Activated T-helper 9 cell treated with anti-CD3 and anti-CD28 coated beads, Interleukin-2, amount 50 U/mL, for 16 hours (primary cell): Measurements from ENCODE around the gene C6orf89.
A peak's percentile ranks its signal among the peaks of the same experiment; 100 is the strongest.
"Not testable (repeated sequence)": the region's sequence is repeated elsewhere in the genome, so short reads cannot be mapped to it uniquely, and the experiment has no call there.

Experiments
- DNase-seq: peaks from one replicate; pipeline ENCODE4 v3.0.0-alpha.2; 2020; ENCODE audit warnings: low read depth

The C6orf89 gene

DNA sequence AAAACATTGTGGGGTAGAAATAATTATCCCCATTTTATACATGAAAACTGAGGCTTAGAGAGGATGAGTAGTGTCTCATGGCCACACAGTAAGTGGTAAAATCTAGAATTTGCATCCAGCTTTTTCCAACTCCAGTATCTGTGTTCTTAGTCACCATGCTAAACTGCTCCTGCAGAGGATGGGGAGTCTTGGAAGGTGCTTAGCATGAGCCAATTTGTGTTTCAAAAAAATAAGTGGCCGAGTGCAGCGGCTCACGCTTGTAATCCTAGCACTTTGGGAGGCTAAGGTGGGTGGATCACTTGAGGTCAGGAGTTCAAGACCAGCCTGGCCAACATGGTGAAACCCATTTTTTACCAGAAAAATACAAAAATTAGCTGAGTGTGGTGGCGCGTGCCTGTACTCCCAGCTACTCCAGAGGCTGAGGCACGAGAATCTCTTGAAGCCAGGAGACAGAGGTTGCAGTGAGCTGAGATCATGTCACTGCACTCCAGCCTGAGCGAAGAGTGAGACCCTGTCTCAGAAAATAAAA is 2.4 kb downstream of the C6orf89 start:
- DNase-seq: no peak

DNA sequence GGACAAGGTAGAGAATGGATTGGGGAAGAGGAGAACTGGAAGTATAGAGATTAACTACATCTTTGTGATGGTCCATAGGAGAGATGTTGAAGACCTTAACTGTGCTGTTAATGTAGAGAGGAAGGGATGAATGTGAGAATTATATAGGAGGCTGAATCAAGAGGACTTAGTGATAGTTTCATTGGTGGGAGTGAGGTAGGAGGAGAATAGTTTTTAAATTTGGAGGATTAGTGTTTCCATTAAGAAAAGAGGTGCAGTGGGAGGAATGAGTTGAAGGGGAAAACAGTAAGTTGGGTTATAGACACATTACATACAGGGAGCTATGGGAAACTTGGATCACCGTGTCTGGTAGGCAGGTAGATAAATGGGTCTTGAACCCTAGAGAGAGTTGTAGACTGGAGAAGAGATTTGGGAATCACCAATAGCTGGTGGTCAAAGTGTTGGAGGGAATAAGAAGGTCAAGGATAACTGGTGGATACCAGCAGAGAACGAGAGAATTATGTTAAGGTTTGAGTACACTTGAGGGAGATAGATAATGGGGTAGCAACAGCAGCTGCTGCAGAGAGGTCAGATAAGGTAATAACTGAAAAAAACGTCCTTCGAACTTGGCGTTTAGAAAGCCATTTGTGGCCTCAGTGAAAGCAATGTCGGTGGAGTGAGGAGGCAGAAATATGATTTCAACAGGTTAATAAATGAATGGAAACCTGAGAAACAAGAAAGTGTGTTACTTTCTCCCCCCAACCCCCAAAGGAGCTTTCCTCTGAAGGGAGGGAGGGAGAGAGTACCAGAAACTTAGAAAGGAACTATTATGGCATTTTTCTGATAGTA is 3.1 kb downstream of the C6orf89 start:
- DNase-seq: no peak

DNA sequence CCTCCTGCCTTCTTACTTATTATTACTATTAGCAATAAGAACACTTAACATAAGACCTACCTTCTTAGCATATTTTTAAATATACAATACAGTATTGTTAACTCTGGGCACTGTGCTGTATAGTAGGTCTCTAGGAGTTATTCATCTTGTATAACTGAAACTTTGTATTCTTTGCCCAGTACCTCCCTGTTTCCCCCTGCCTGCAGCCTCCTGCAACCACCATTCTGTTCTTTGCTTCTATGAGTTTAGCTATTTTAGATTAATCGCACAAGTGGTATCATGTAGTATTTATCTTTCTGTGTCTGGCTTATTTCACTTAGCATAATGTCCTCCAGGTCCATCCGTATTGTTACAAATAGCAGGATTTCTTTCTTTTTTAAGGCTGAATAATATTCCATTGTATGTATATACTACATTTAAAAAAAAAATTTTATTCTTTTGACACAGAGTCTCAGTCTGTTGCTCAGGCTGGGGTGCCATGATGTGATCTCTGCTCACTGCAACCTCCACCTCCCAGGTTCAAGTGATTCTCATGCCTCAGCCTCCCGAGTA is 4.4 kb downstream of the C6orf89 start:
- DNase-seq: no peak

DNA sequence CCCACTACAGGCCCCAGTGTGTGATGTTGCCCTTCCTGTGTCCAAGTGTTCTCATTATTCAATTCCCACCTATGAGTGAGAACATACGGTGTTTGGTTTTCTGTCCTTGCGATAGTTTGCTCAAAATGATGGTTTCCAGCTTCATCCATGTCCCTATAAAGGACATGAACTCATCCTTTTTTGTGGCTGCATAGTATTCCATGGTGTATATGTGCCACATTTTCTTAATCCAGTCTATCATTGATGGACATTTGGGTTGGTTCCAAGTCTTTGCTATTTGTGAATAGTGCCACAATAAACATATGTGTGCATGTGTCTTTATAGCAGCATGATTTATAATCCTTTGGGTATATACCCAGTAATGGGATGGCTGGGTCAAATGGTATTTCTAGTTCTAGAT is 5.4 kb downstream of the C6orf89 start:
- not testable (repeated sequence) for DNase-seq

DNA sequence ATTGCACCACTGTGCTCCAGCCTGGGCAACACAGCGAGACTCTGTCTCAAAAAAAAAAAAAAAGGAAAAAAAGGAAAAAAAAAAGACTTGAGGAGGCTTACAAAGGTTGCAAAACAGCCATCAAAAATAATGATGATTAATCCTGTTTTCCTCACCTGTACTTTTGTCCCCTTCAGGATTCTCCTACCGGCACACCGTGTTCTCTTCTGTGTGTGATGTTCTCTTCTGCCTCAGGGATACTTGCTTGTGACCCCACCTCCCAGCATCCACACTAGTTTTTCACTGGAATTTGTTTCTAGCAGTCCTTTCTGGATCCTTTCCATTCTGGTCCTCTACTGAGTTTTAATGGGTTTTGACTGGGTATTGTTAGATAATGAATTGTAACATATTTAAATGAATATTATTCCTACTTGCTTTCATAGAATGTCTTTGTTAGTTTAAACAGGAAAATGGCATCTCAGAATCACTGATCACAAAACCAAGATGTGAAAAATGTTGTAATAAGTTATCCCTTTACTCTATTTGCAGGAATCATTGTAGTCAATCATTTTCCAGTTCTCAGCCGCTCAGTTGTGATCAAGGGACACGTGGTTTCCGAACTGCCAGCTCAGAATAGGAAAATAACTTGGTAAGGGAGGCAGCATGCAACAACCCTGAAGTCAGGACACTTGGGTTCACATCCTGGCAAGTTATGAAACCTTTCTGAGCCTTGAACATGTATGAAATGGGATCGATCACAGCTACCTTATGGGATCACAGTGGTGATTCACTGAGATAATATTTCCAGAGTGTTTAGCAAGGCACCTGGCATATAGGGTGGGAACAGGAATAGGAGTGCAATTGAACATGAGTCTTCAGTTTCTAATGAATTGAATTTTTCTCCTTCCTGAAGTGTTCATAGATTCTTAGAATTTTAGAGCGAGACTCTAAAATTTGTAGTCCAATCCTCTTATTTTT is 8.5 kb downstream of the C6orf89 start:
- no peak for DNase-seq

DNA sequence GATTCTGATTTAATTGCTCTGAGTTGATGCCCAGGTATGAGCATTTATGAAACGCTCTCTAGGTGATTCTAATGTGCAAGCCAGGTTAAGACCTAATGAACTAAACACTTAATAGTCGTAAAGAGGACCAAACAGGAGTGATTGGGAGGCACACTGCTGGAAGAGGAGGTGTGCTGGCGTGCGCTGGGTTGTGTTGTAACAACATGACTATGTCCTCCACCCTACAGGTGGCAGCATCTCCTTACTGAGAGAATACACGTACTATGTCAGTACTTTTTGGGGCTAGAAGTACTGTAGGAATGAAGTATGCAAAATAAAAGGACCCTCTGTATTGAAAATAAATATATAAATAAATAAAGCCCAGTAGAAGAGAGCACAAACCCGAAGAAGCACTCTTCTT is 11.9 kb downstream of the C6orf89 start:
- DNase-seq: no peak

DNA sequence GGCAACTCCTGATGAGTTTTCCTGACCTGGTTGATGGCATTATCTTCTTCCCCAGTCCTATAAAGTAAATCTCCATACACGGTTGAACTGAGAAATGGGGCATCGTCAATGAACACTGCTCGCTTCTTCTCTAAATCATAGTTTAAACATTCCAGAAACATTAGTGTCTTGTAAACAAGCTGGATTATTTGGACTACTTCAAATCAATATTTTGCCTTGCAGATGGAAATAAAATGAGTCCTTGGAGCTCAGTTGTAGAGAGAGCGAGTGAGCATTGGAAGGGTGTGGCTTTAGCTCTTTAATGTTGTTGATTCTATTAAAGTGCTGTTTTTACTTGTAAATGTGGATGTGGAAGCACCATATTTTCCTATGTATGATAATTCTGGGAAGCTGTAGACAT is 18.4 kb downstream of the C6orf89 start:
- DNase-seq: no peak

DNA sequence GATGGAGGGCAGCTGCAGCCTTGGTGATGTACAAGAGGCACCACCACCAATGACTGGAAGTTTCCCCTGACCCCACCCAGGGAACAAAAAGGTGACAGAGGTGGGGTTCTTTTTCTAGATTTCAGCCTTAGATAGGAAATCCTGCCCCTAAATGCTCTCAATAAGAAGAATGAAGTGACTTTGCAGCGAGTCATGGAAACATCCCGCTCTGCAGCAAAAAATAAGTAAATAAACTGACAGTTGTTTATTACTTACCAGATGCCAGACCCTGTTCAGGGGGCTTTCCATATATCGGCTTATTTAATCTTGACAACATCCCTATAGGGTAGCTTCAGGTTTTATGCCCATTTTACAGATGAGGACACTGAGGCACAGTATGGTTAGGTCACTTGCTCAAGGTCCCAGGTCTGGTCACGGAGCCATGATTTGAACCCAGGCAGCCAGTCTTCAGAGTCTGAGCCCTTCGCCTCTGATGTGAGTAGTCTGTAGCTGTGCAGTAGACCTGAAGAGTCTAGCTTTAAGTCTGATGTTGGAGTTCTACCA is 19.2 kb downstream of the C6orf89 start:
- DNase-seq: no peak

DNA sequence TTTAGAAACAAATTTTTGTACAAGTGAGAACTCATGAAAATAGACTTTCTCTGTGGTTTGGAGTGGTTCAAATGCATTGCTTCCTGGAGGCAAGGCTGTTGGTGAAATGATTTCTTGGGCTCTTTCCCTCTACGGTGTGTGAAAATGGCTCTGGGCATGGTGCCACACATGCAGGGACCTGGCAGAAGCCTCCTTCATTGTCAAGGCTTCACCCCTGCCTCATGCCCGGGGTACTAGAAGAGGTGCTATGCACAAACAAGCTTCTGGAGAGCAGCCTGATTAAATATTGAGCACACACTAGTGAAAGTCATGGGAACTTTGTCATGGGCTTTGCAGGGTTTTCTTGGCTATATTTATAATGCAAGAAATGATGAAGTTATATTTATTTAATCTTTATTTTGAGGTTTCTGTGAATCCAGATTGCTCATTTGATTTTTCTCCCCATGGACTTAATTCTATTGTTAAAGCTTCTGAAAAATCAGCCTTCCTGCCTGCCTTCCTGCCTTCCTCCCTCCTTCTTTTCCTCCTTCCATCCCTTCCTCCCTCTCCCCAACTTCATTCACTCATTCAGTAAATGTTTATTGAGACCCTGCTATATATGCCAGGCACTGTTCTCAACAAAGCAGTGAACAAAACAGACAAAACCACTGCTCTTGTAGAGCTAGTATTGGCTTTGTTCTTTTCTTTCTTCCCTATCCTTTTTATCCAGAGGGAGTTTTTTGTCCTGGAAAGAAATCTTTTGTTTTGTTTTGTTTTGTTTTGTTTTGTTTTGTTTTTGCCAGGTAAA is 21.0 kb downstream of the C6orf89 start:
- DNase-seq: no peak

DNA sequence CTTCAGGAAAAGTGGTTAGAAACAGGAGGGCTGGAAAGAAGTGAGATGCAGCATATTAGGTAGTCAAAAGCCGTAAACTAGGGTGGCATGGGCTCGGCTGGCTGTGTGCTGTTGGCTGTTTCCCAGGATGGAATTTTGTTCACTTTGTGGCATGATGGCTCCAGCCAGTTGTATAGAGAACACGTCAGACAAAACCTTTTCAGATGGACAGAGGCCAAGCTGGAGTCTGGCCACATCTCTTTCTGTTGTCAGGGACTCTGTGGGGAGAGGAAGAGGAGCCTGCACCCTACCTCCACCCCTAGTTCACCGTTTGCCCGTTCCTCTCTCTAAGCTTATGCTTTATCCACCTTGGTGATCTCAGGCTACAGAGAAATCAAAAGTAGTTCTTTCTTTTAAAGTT is 22.0 kb downstream of the C6orf89 start:
- no peak for DNase-seq

DNA sequence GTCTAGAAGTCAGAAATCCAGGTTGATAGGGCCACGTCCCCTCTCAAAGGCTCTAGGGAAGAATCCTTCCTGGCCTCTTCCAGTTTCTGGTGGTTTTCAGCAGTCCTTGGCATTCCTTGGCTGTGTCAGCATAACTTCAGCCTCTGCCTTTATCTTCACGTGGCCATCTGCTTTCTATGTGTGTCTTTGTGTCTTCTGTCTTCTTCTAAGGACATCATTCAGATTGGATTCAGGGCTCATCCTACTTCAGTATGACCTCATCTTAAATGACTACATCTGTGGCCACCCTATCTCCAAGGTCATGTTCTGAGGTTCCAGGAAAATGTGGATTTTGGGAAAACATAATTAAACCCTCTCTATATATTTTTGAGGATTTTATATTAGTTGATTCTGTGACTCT is 23.0 kb downstream of the C6orf89 start:
- no peak for DNase-seq

DNA sequence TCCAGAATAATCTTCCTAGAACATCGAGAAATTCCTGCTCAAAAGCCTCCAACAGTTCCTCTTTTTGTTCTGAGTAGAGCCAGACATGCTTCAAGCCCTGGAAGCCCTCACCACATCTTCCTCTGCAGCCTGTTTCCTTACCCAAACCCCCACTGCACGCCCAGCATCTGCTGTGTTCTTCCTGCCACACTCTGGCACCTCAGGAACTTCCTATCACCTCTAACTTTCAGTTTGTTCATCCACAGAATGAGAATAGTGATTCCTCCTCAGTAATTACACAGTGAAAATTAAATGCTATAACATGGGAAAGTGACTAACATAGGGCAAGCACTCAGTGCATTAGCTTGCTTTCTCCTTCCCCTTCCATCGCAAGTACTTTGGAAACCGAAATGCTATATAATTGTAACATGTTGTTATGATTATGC is 26.3 kb downstream of the C6orf89 start:
- peak; percentile 3 for DNase-seq

DNA sequence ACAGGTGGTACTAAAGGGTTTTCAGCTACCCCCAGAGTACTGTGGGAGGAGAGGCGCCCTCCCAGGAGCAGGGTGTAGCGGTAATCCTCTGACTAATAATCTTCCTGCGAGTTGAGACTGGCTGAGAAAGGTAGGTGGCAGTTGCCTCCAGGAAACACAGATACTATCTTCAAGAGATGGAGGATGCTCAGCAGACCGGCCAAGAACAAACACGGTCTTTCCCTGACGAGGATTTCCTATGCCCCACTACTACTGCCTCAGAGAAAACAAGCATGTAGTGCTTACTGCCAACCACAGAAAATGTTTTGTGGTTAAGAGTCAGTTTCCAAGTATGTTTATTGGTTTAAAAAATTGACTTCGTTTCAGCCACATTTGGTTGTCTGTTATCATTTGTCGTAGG is 26.8 kb downstream of the C6orf89 start:
- peak; percentile 38 for DNase-seq

DNA sequence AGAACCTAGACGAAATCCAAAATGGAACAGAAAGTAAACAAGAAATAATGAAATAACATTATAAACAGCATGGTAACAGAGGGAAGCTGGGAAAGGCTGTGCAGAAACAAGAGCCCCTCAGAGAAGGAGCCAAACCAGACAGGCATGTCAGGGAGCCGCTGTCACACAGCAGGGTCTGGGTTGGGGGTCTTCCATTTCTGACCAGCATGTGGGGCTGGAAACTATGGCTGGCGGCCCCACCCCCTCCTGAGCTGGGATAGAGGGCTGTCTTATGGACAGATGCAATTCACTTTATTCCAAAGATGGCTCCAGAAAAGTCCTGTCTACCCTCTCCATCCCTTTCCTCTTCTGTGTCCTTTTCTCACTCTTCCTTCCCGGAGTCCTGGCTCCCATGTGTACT is 27.3 kb downstream of the C6orf89 start:
- no peak for DNase-seq

DNA sequence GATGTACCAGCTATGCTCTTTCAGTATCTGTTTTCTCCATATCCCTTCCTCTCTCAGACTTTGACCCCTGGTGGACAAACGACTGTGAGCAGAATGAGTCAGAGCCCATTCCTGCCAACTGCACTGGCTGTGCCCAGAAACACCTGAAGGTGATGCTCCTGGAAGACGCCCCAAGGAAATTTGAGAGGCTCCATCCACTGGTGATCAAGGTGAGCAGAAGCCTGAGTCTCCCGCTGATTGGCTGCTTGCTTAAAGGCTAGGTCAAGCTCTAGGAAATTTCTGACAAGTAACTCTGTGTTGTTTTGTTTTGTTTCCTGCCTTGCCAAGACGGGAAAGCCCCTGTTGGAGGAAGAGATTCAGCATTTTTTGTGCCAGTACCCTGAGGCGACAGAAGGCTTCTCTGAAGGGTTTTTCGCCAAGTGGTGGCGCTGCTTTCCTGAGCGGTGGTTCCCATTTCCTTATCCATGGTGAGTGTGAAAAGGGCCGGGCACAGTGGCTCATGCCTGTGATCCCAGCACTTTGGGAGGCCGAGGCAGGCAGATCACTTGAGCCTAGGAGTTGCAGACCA is 28.6 kb downstream of the C6orf89 start:
- DNase-seq: peak; percentile 10

DNA sequence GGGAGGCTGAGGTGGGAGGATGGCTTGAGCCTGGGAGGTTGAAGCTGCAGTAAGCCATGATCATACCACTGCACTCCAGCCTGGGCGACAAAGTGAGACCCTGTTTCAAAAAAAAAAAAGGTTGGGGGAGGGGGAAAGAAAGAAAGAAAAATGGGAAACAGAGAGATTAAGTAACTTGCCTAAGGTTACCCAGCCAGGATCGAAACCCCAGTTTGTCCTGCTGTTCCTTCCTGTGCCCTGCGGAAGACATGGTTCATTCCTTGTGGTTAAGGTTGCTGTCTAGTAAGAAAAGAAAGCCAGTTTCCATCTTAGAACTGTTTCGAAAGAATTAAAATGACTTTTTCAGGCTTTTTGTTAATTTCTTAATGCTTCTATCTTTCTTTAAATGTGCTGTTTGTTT is 29.8 kb downstream of the C6orf89 start:
- DNase-seq: no peak

DNA sequence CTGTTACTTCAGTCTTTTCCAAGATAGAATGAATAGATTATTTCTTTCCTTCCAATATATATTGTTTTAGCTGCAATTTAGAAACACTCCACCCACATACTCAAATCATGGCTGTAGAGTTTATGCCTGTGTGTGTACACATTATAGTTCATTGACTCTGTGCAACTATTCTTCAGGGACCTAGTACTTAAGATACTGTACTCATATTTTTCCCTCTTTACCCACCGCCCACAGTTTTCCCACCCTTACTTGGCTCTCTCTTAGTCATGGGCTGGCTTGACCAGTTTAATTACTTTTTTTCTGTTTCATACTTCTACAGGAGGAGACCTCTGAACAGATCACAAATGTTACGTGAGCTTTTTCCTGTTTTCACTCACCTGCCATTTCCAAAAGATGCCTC is 30.4 kb downstream of the C6orf89 start:
- no peak for DNase-seq

DNA sequence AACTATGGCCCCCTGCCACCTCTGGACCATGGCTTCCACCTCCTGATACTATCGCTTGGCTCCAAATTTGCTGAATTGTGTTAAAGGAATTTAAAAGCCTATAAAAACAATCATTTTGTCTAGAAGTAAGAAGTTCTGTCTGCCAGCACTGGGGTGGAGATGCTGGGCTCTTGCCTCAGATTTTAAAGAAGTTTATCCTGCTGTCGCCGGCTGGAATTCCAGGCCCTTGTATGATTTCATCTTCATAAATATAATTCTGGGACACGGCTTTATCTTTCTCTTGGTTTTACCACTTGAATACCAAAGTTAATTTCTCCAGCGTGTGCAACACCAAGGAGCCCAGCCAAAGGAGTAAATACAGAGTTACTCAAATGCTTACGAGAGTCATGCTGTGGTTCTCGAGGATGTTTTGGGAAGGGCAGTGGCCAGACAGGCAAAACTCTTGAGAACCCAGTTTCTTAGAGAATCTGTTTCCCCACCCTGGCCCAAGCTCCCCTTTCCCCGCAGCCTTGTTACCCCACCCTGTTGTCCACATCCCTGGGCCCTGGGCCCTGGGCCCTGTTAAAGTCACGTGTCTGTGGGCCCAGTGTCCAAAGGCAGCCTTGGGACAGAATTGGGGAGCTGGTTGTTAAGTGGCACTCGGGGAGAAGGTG is 31.9 kb downstream of the C6orf89 start:
- DNase-seq: no peak

DNA sequence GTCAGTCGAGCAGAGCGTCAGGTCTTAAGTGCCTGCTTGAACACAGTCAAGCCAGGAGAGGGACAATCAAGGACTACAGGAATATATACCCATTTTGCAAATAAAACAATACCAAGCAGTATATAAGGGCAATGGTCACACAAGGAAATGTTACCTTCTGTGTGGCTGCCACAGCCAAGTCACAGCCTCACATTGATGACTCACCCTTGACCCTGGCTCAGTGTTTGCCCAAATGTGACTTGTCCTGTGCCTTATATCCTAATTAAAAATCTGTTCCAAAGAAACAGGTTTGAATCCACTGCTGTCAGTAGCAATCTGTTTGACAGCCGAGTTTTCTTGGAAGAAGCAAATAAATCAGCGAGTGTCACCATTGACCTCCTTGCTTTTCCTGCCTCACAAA is 34.3 kb downstream of the C6orf89 start:
- no peak for DNase-seq

DNA sequence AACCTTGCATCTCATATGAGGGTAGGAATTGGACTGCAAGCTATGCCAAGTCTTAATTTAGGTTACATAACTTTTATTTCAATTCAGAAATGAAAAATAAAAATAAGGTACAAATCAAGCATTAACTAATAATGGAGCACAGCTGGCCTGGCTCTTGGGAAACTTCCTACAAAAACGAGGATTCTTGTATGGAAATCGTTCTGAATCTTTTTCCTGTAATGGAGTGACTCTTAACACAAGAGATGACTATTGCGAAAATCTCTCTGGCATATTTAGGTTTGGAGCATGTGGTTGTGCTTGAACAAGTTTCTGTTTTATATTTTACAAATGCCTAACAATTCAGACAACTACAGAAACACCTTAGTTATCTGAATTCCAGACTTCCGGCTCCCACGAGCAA is 34.8 kb downstream of the C6orf89 start:
- no peak for DNase-seq

DNA sequence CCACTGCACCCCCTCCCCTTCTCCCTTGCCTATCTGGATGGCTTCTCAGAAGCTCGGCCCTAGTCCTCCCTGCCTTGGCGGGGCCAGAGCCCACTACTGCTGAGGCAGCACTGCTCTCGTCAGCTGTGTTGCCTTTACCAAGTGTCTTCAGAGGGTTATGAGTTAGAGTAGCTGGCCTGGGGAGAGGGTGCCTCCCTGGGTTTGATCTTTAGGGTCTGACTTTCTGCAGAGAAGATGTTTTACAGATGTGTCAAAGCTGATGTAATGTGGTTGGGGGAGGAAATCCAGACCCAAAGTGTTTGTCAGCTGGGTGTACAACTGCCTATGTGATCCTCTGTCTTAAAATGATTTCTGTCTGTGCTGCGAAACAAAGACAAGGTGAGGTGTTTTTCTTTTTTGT is 38.4 kb downstream of the C6orf89 start:
- no peak for DNase-seq
